HTR-8/SVneo (cell line): ENCODE results near the gene PIK3R4.

Source experiments
- DNase-seq: peaks from one replicate; pipeline ENCODE4 v3.0.0; 2011; ENCODE audit warnings: low spot score, mixed read lengths; ENCODE audit not compliant: insufficient read length
- FAIRE-seq: peaks from 2 replicates; lab custom pipeline; 2011; peaks lifted over from hg19 to GRCh38; lab: Jason Lieb, UNC

The PIK3R4 gene

DNA sequence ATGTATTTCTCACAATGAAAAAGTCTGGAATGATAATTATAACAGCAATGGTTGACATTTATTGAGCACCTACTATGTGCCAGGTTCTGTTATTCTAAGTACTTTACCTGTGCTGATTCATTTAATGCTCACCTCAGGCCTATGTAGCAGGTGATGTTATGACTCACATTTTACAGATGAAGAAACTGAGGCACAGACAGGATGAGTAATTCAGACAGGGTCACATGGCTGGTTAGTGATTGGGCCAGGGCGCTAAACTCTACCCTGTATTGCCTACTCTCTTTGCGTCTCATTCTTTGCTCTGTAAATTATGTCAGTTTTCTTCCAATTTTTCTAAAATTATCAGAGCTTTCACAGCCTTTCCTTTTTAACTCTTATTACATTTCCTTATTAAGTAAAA is 98.3 kb downstream of the PIK3R4 start:
- no peak for FAIRE-seq

DNA sequence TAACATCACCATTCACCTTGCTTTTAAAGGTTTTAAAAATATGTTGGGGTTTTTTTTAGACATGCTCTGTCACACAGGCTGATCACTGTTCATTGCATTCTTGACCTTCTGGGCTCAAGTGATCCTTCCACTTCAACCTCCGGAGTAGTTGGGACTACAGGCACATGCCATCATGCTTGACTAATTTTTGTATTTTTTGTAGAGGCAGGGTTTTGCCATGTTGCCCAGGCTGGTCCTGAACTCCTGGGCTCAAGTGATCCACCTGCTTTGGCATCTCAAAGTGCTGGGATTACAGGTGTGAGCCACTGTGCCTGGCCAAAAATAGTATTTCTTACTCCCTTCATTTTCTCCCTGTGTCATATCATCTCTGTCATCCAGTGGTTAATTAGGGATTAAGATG is 101.4 kb downstream of the PIK3R4 start:
- DNase-seq (no peak), FAIRE-seq (no peak)

More for the DNA sequence above, 98.3 kb downstream of the PIK3R4 start:
- DNase-seq = no peak

DNA sequence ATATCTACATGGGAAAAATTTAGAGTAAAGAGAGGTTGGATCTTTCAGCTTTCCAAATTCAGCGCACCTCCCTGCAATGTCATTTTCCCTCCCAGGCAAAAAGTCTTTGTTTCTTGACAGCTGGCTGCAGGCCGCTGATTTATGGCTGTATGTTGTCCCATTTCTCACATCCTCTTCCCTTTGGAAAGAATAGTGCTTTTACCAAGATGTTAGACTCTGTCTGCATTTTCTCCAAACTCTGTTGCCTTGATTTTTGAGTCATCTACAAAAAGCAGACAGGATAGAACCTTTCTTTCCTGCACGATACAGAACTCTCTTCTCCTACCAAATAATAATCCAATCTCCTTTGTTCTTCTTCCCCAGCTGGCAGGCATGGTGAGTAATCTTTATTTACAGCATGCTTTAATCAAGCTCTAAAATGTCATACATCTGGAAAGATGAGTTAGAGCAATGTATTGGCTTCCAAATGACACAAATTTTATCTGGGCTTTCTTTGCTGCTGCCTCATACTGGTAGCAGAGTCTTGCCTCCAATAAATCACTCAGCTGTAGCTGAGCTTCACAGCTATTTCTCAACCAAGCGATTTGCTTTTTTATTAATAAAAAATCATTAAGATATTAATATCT is 101.9 kb downstream of the PIK3R4 start:
- FAIRE-seq = no peak

DNA sequence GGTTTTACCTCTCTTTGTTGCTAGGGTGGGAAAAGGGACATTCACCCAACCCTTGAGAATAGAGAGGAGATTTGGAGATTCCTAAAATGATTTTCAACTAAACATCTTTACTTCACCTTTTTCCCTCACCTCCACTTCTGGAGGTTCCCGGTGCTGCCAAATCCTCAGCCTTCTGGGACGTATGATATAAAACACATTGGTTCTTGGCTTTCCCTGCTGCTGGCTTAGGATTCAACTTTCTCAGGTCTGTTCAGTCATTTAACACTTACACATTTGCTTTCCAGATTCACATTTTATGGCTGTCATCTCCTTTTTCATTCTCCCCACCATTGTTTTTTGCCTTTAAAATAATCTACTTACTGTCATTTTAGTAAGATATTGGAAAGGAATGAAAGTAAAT is 106.6 kb downstream of the PIK3R4 start:
- FAIRE-seq = no peak
- DNase-seq = no peak

More for the DNA sequence above, 101.9 kb downstream of the PIK3R4 start:
- no peak for DNase-seq

DNA sequence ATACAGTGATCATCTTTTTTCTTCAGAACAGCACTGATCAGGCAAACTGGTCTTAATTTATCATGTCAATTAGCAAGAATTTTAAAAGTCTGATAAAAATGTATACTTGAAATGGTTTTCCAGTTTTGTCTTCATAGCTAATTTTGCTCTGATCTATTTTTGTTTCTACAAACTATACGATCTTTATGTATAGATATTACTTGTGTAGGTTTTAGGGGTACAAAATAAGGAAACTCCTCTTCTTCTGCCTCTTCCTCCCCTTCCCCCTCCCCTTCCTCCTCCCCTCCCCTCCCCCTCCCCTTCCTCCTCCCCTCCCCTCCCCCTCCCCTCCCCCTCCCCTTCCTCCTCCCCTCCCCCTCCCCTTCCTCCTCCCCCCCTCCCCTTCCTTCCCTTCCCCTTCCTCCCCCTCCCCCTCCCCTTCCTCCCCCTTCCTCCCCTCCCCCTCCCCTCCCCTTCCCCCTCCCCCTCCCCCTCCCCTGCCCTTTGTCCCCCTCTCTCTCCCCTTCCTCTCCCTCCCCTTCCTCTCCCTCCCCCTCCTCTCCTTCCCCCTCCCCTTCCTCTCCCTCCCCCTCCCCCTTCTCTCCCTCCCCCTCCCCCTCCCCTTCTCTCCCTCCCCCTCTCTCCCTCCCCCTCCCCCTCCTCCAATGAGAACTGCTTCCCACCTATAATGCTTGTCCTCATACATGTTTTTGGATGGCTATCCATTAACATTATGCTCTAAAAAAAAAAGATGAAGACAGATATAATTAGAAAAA is 110.0 kb downstream of the PIK3R4 start:
- FAIRE-seq (no peak), DNase-seq (no peak)

DNA sequence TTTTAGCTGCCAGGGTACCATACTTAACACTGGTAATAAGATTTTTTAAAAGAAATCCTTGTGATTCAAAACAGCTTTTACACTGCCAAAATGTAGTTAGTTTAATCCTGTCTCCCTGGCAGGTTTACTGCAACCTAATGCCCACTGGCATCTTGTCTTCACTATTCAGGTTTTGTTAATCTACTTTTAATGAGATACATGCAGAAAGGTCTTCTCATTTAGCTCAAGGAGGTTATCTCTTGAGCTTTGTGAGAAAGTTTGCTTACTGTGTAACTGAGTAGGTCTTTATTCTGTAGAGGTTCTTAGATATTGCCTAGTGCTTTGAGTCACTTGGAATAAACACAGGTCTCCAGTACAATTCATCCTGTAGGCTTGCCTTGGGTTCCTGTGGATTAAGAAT is 110.7 kb downstream of the PIK3R4 start:
- DNase-seq = no peak
- FAIRE-seq = no peak

DNA sequence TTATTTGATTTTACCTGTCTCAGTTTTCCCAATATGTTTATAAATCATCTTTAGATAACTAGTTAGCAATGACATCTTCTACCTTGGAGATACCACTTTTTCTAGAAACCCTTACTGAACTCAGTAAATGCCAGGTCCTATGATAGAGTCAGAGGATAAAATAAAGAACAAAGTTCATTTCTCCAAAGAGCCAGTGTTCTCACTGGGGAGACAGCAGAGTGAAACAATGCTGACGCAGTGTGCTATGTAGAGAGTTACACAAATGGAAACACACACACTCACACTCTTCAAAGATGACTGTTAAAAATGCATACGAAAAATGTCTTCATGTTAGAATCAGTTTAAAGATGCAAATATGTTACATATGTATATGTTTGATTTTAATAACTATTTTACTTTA is 111.3 kb downstream of the PIK3R4 start:
- DNase-seq = no peak
- FAIRE-seq = no peak
